Karpas-422 (cell line): ENCODE measurements around the gene UBA1. TPM values are rescaled to one million over a fixed set of nuclear protein-coding genes. Genes with fewer than 3 reads are reported as not detected.

Source experiments
- DNase-seq: peaks from one replicate; pipeline ENCODE4 v3.0.0-alpha.2; 2015
- H2AFZ ChIP-seq: fragments of 200-600 bp; sonication (generic); 2 replicates; pipeline ENCODE4 v1.6.1; 2014; ENCODE audit warnings: antibody characterized with exemption, low read length, mixed read lengths
- H3K27ac ChIP-seq: fragments of 200-600 bp; sonication (generic); 2 replicates; pipeline ENCODE4 v1.5.1; 2014; ENCODE audit warnings: mild to moderate bottlenecking, low read length, moderate library complexity
- H3K27me3 ChIP-seq: fragments of 200-600 bp; sonication (generic); 2 replicates; pipeline ENCODE4 v1.6.1; 2014; ENCODE audit warnings: low read length, mixed read lengths
- H3K36me3 ChIP-seq: fragments of 200-600 bp; sonication (generic); 2 replicates; pipeline ENCODE4 v1.6.1; 2014; ENCODE audit warnings: low read length, mixed read lengths; ENCODE audit not compliant: insufficient read depth
- H3K4me1 ChIP-seq: fragments of 200-600 bp; sonication (generic); 2 replicates; pipeline ENCODE4 v1.6.1; 2014; ENCODE audit warnings: mild to moderate bottlenecking, low read length, mixed read lengths
- H3K4me2 ChIP-seq: fragments of 200-600 bp; sonication (generic); 2 replicates; pipeline ENCODE4 v1.6.1; 2014; ENCODE audit warnings: low read length, low read depth, mild to moderate bottlenecking; ENCODE audit not compliant: poor library complexity, severe bottlenecking
- H3K4me3 ChIP-seq: fragments of 200-600 bp; sonication (generic); 2 replicates; pipeline ENCODE4 v1.5.1; 2014; ENCODE audit warnings: mild to moderate bottlenecking, antibody characterized with exemption, low read length, mixed read lengths
- H3K79me2 ChIP-seq: fragments of 200-600 bp; sonication (generic); 2 replicates; pipeline ENCODE4 v1.6.1; 2014; ENCODE audit warnings: mild to moderate bottlenecking, low read length, mixed read lengths
- H3K9ac ChIP-seq: fragments of 200-600 bp; sonication (generic); 2 replicates; pipeline ENCODE4 v1.6.0; 2014; ENCODE audit warnings: low read length
- H3K9me2 ChIP-seq: fragments of 200-600 bp; sonication (generic), shearing (Covaris generic); replicated peaks from 2 replicates; pipeline ENCODE4 v1.6.0; 2014; ENCODE audit warnings: mild to moderate bottlenecking, low read length, moderate library complexity; ENCODE audit not compliant: insufficient read depth
- H3K9me3 ChIP-seq: fragments of 300-700, 200-600 bp; sonication (generic); 2 replicates; pipeline ENCODE4 v1.6.1; 2014; ENCODE audit warnings: low read length, mixed read lengths
- H4K20me1 ChIP-seq: fragments of 200-600 bp; sonication (generic); 2 replicates; pipeline ENCODE4 v1.6.1; 2014; ENCODE audit warnings: mild to moderate bottlenecking, antibody characterized with exemption, low read length, low read depth; ENCODE audit not compliant: insufficient read depth
- total RNA-seq: library from RNA; depleted of rRNA; stranded (reverse); fragments of >200 nt; shearing (Covaris generic); gene quantifications from 2 replicates; pipeline ENCODE4 v1.2.3, GENCODE V29; 2014; ENCODE audit warnings: low replicate concordance

The UBA1 gene
- total RNA-seq, 1 experiment from 2014 or later, result 178 TPM

DNA sequence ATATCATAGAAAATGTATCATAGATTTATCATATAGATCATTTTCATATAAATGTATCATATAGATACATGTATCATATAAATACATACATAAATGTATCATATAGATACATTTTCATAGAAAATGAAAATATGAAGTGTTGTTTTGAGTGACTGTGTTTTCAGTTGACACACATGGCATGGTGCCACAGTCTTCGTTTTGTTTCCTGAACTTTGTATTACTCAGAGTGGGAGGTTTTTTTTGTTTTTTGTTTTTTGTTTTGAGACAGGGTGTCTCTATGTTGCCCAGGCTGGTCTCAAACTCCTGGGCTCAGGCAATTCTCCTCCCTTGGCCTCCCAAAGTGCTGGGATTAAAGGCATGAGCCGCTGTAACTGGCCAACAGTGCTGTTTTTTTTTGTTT, 44.7 kb upstream of the UBA1 start:
- H3K36me3 ChIP-seq, result peaks cover 23% of the 10 kb centered on the region; the same call in 1 of the 2 replicates
- no peaks in the 10 kb centered on the region for H3K9me2 ChIP-seq
- DNase-seq, result no peak
- H3K27ac ChIP-seq, result no peak overlapping the region
- H2AFZ ChIP-seq, result no peak overlapping the region
- H3K9me3 ChIP-seq, result no peaks in the 10 kb centered on the region
- peaks cover 13% of the 10 kb centered on the region for H3K4me1 ChIP-seq
- H3K9ac ChIP-seq, result no peak overlapping the region
- no peaks in the 10 kb centered on the region for H3K27me3 ChIP-seq
- H3K4me3 ChIP-seq, result no peak overlapping the region
- peaks cover 23% of the 10 kb centered on the region; the same call in 1 of the 2 replicates for H4K20me1 ChIP-seq
- peaks cover 79% of the 10 kb centered on the region for H3K79me2 ChIP-seq
- no peak overlapping the region for H3K4me2 ChIP-seq

DNA sequence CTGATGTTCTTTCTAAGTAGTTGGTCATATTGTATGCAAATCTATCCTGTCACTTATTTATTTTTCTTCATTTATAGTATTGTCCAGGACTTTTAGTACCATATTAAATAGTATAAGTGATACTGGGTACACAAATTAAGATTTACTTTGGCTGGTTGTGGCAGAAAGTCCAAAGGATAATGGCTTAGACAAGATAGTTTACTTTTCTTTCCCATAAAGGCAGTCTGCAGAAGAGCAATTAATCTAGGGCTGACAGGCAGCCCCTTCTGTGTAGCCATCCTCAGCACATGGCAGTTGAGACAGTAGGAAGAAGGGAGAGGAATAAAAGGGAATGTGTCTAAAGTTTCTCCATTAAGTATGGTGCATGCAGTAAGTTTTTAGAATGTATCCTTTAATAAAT, 42.2 kb upstream of the UBA1 start:
- Histone ChIP-seq H2AFZ (no peak overlapping the region), H3K27me3 (no peaks in the 10 kb centered on the region), H4K20me1 (peaks cover 15% of the 10 kb centered on the region; the same call in 1 of the 2 replicates), H3K79me2 (peaks cover 83% of the 10 kb centered on the region), H3K9me3 (no peaks in the 10 kb centered on the region), H3K4me3 (no peak overlapping the region), H3K9me2 (no peaks in the 10 kb centered on the region), H3K4me2 (no peak overlapping the region), H3K27ac (no peak overlapping the region), H3K36me3 (peaks cover 24% of the 10 kb centered on the region), H3K9ac (no peak overlapping the region), H3K4me1 (peaks cover 9% of the 10 kb centered on the region)
- no peak for DNase-seq

DNA sequence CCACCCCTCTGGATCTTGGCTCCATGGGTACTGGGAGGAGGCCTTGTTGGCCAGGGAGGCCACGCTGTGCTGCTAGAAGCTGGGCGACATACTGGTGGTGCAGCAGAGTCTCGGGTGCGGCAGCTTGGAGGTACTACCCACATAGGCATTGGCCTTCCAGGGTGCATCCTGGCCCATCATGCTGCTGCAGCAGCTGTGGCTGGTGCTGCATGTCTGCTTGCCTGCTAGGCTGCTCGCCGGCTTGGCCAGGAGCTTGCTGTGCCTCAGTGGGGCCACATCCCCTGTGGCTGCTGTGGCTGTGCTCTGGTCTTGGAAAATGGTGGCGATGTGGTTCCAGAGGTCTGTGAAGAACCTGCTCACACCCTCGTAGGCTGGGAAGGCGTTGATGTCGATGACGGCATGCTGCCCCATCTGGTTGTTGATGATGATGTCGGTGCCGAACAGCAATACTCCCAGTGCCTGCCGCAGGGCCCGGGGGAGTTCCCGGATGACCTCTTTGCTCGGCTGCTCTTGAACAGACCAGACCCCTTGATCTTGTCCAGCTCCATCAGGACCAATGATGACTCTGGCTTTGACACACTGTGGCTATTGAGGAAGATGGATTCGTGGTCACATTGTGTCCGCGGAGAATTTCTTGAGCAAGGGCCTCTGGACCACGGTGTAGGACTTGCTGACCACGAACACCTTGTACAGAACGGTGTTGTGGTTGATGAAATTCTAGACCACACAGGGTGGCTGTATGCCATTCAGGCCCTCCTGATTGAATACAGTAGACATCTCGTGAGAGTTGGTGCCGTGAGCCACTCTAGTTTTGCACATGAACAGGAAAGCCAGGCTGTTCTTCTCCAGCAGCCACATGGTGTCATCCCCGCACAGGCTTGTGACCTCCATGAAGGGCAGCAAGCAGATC, 36.8 kb upstream of the UBA1 start:
- Histone ChIP-seq H4K20me1 (peaks cover 4% of the 10 kb centered on the region; the same call in 1 of the 2 replicates), H3K9ac (no peak overlapping the region), H3K36me3 (peaks cover 11% of the 10 kb centered on the region), H3K27ac (no peak overlapping the region), H3K27me3 (no peaks in the 10 kb centered on the region), H3K4me1 (no peaks in the 10 kb centered on the region), H3K4me2 (no peak overlapping the region), H3K9me2 (no peaks in the 10 kb centered on the region), H3K9me3 (no peaks in the 10 kb centered on the region), H3K4me3 (no peak overlapping the region), H3K79me2 (peaks cover 81% of the 10 kb centered on the region), H2AFZ (no peak overlapping the region)
- no peak for DNase-seq

DNA sequence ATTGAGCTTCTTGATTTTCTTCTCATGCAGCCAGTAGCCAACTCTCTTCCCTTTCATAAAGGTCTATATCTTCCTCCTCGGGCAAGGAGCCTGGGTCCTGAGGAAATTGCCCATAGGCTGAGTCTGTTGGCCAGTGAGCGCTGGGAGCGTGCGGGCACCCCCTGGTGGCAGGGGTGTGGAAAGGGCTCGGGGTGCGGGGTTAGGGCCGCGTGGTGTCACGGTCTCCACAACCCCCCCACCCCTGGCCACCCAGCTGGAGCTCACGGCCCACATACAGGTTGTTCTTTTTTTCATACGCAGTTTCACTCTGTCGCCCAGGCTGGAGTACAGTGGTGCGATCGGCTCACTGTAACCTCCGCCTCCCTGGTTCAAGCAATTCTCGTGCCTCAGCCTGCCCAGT, 35.5 kb upstream of the UBA1 start:
- Histone ChIP-seq H2AFZ (no peak overlapping the region), H3K27ac (no peak overlapping the region), H3K9me2 (no peaks in the 10 kb centered on the region), H3K9ac (no peak overlapping the region), H3K36me3 (peaks cover 11% of the 10 kb centered on the region; the same call in 1 of the 2 replicates), H3K4me2 (no peak overlapping the region), H3K79me2 (peaks cover 81% of the 10 kb centered on the region), H4K20me1 (peaks cover 4% of the 10 kb centered on the region; the same call in 1 of the 2 replicates), H3K4me1 (no peaks in the 10 kb centered on the region), H3K4me3 (no peak overlapping the region), H3K27me3 (no peaks in the 10 kb centered on the region), H3K9me3 (no peaks in the 10 kb centered on the region)
- DNase-seq, result no peak

DNA sequence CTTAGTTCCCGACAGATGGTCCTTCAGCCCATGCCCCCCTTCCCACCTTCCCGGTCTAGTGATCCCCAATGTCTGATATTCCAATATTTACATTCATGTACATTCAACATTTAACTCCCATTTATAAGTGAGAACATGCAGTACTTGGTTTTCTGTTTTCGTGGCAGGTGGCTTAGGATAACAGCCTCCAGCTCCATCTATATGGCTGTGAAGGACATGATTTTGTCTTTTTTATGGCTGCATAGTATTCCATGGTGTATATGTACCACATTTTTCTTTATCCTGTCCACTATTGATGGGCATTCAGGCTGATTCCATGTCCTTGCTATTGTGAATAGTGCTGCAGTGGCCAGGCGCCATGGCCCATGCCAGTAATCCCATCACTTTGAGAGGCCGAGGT, 34.8 kb upstream of the UBA1 start:
- Histone ChIP-seq H3K27ac (no peak overlapping the region), H3K9ac (no peak overlapping the region), H3K4me1 (no peaks in the 10 kb centered on the region), H3K79me2 (peaks cover 79% of the 10 kb centered on the region), H3K9me2 (no peaks in the 10 kb centered on the region), H4K20me1 (peaks cover 4% of the 10 kb centered on the region; the same call in 1 of the 2 replicates), H2AFZ (no peak overlapping the region), H3K9me3 (no peaks in the 10 kb centered on the region), H3K4me3 (no peak overlapping the region), H3K4me2 (no peak overlapping the region), H3K27me3 (no peaks in the 10 kb centered on the region), H3K36me3 (peaks cover 7% of the 10 kb centered on the region; the same call in 1 of the 2 replicates)
- no peak for DNase-seq

DNA sequence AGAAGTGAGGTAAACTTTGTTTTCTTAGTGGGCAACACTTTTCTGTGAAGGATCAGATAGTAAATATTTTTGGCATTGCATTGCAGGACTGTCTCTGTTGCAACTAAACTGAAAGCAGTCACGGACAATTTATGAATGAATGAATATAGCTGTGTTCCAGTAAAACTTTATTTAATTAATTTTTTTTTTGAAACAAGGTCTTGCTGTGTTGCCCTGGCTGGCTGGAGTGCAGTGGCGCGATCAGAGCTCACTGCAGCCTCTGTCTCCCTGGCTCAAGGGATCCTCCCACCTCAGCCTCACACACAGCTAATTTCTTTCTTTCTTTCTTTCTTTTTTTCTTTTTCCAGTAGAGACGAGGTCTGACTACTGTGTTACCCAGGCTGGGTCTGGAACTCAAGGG, 32.8 kb upstream of the UBA1 start:
- Histone ChIP-seq H3K4me3 (no peak overlapping the region), H2AFZ (no peak overlapping the region), H3K36me3 (peaks cover 7% of the 10 kb centered on the region; the same call in 1 of the 2 replicates), H3K4me1 (no peaks in the 10 kb centered on the region), H3K27ac (no peak overlapping the region), H3K79me2 (peaks cover 74% of the 10 kb centered on the region), H3K4me2 (no peak overlapping the region), H4K20me1 (peaks cover 4% of the 10 kb centered on the region; the same call in 1 of the 2 replicates), H3K9me3 (no peaks in the 10 kb centered on the region), H3K9me2 (no peaks in the 10 kb centered on the region), H3K9ac (no peak overlapping the region), H3K27me3 (no peaks in the 10 kb centered on the region)
- no peak for DNase-seq

DNA sequence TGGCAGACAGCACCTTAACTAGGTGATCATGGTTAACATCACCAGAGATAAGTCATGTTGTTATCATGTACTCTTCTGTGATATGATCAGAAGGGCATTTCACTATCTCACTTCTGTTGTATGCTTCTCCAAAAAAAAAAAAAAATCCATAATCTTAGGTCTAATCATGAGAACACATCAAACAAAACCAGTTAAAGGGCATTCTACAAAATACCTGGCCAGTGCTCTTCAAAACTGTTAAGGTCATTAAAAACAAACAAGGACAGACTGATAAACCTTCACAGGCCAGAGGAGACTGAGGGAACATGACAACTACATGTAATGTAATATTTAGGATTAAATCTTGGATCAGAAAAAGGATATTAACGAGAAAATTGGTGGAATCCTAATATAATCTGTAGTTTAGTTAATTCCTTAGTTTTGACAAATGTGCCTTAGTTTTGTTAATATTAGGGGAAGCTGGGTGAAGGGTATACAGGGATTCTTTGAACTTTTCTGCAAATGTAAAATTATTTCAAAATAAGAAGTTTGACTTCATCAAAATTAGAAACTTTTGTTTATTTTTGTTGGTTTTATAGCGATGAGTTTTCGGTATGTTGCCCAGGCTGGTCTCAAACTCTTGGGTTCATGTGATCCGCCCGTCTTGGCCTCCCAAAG, 30.6 kb upstream of the UBA1 start:
- no peak overlapping the region for H3K4me3 ChIP-seq
- no peaks in the 10 kb centered on the region for H3K27me3 ChIP-seq
- DNase-seq, result no peak
- H3K4me2 ChIP-seq, result no peak overlapping the region
- H3K4me1 ChIP-seq, result no peaks in the 10 kb centered on the region
- H3K9ac ChIP-seq, result no peak overlapping the region
- H3K9me2 ChIP-seq, result no peaks in the 10 kb centered on the region
- H3K79me2 ChIP-seq, result peaks cover 53% of the 10 kb centered on the region
- H3K36me3 ChIP-seq, result peaks cover 3% of the 10 kb centered on the region; the same call in 1 of the 2 replicates
- no peak overlapping the region for H2AFZ ChIP-seq
- no peak overlapping the region for H3K27ac ChIP-seq
- peaks cover 4% of the 10 kb centered on the region; the same call in 1 of the 2 replicates for H4K20me1 ChIP-seq
- H3K9me3 ChIP-seq, result no peaks in the 10 kb centered on the region

DNA sequence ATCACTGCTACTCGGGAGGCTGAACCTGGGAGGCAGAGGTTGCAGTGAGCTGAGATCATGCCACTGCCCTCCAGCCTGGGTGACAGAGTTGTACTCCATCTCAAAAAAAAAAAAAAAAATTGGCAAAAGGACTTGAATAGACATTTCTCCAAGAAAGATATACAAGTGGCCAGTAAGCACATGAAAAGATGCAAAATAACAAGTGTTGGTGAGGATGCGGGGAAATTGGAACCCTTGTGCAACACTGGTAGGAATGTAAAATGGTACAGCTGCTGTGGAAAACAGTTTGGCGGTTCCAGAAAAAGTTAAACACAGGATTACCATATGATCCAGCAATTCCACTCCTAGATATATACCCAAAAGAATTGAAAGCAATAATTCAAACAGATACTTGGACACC, 29.2 kb upstream of the UBA1 start:
- no peak overlapping the region for H3K4me2 ChIP-seq
- H4K20me1 ChIP-seq, result no peaks in the 10 kb centered on the region
- H3K4me1 ChIP-seq, result no peaks in the 10 kb centered on the region
- H3K9me2 ChIP-seq, result no peaks in the 10 kb centered on the region
- no peaks in the 10 kb centered on the region for H3K9me3 ChIP-seq
- H3K79me2 ChIP-seq, result peaks cover 42% of the 10 kb centered on the region
- no peak overlapping the region for H2AFZ ChIP-seq
- H3K36me3 ChIP-seq, result no peaks in the 10 kb centered on the region; the same call in 1 of the 2 replicates
- no peak for DNase-seq
- H3K4me3 ChIP-seq, result no peak overlapping the region
- no peak overlapping the region for H3K9ac ChIP-seq
- H3K27ac ChIP-seq, result no peak overlapping the region
- H3K27me3 ChIP-seq, result no peaks in the 10 kb centered on the region
